HEK293 (cell line): ENCODE measurements around the gene ZNF862.
"Not testable (repeated sequence)": the region's sequence is repeated elsewhere in the genome, so short reads cannot be mapped to it uniquely, and the experiment has no call there.

ENCODE experiments used
- CTCF ChIA-PET: fragments of 350-600 bp; formaldehyde crosslinking; extraction: SDS; loops from one replicate; lab custom pipeline; 2021; ENCODE audit warnings: antibody characterized with exemption; lab: Yijun Ruan, JAX
- POLR2A ChIA-PET: fragments of 300-600 bp; formaldehyde crosslinking; extraction: SDS; loops from one replicate; lab custom pipeline; 2020; ENCODE audit warnings: antibody characterized with exemption, inconsistent platforms; lab: Yijun Ruan, JAX
- H3K27ac ChIP-seq: fragments of 200-500 bp; sonication (Bioruptor generic); 2 replicates; pipeline ENCODE4 v1.5.1; 2014; ENCODE audit warnings: low read depth, low read length, control low read depth, inconsistent platforms; ENCODE audit errors: extremely low read depth
- H3K36me3 ChIP-seq, 2 experiments: fragments of 200-500 bp in 1 of 2; sonication (Bioruptor generic) in 1 of 2; 1 replicate in 1 of 2; 2 replicates in 1 of 2; pipeline ENCODE4 v1.5.1; 2014 to 2017; ENCODE audit warnings: inconsistent platforms in 2 of 2, low read length in 2 of 2; ENCODE audit not compliant: control insufficient read depth in 2 of 2, insufficient read depth in 1 of 2
- H3K4me1 ChIP-seq: fragments of 200-500 bp; sonication (Bioruptor generic); 2 replicates; pipeline ENCODE4 v1.5.1; 2014; ENCODE audit warnings: mild to moderate bottlenecking, low read length, inconsistent platforms; ENCODE audit not compliant: control insufficient read depth, insufficient read depth
- H3K4me3 ChIP-seq: 2 replicates; pipeline ENCODE4 v1.5.1; 2011; ENCODE audit warnings: low read depth, mild to moderate bottlenecking, control low read depth, low read length, moderate library complexity
- H3K9me3 ChIP-seq: fragments of 200-500 bp; sonication (Bioruptor generic); 2 replicates; pipeline ENCODE4 v1.5.1; 2014; ENCODE audit warnings: low read depth, low read length, inconsistent platforms; ENCODE audit not compliant: control insufficient read depth, insufficient read depth
- ZFP41 ChIP-seq: fragments of 450-650 bp; formaldehyde crosslinking; IDR thresholded peaks from 2 replicates; pipeline ENCODE4 v1.5.1; 2016; ENCODE audit warnings: missing biosample characterization, missing genetic modification characterization, borderline replicate concordance
- ZNF394 ChIP-seq: fragments of 450-650 bp; formaldehyde crosslinking; IDR thresholded peaks from 2 replicates; pipeline ENCODE4 v1.5.1; 2016; ENCODE audit warnings: missing biosample characterization, missing genetic modification characterization, mild to moderate bottlenecking, moderate library complexity, borderline replicate concordance
- ZNF510 ChIP-seq: fragments of 450-650 bp; formaldehyde crosslinking; IDR thresholded peaks from 2 replicates; pipeline ENCODE4 v1.5.1; 2018; ENCODE audit warnings: mild to moderate bottlenecking, missing genetic modification characterization, missing biosample characterization; ENCODE audit not compliant: insufficient replicate concordance
- ZNF571 ChIP-seq: fragments of 450-650 bp; formaldehyde crosslinking; IDR thresholded peaks from 2 replicates; pipeline ENCODE4 v1.5.0; 2017; ENCODE audit warnings: missing biosample characterization, missing genetic modification characterization
- ZNF777 ChIP-seq: fragments of 450-650 bp; formaldehyde crosslinking; IDR thresholded peaks from 2 replicates; pipeline ENCODE4 v1.5.1; 2017; ENCODE audit warnings: missing biosample characterization, missing genetic modification characterization, borderline replicate concordance

The ZNF862 gene

DNA sequence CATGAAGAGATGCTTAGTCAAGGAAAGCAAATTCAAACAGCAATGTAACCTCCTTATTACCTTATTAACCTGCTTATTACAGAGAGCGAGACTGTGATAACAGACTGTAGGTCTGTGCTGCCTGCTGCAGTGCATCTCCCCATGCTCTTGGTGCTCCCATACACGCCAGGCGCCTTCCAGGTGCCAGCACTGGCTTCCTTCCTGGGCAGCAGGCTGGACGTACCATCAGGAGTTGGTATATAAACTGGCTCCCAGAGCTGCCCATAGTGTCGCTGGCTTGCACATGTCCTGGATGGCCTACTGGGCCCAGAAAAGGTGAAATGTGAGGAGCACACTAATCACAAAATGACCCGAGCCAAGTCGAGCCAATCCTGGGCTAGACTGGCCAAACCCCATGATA, 49.1 kb downstream of the ZNF862 start (continued):
- no peak for TF ChIP-seq ZNF777 (tag by site-specific recombination)
- TF ChIP-seq ZNF394 (tag by site-specific recombination): no peak
- no peak for TF ChIP-seq ZNF510 (tag by site-specific recombination)
- TF ChIP-seq ZFP41: no peak
- TF ChIP-seq ZNF571: no peak

DNA sequence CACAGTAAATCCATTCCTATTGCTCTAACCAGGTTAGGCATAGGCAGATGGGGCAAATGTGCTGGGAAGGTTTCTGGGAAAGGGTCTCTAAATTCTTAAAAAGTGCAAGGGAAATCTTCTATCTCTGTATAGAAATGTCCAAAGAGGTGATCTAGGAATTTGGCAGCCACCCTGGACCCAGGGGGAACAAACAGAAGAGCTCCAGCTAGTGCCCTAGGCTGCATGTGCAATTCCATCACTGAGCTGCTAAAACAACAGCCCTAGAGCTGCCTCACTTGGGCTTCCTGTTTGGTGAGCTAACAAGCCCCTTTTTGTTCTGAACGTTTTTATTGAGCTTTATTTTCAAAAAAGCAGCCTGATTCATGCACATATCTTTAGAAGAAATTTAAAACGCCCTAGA, 52.5 kb downstream of the ZNF862 start:
- H3K27ac ChIP-seq, H3K4me1 ChIP-seq, POLR2A ChIA-PET, H3K4me3 ChIP-seq, H3K36me3 ChIP-seq, H3K9me3 ChIP-seq, CTCF ChIA-PET: not testable (repeated sequence)

DNA sequence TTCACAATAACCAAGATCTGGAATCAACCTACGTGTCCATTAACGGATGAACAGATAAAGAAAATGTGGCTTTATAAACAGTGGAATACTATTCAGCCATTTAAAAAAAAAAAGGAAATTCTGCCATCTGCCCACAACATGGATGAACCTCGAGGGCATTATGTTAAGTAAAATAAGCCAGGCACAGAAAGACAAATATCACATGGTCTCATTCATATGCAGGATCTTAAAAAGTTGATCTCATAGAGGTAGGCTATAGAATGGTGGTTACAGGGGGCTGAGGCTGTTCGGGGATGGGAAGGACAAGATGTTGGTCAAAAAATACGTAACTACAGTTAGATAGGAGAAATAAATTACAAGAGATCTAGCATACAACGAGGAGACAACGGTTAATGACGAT, 56.8 kb downstream of the ZNF862 start:
- H3K4me3 ChIP-seq, H3K36me3 ChIP-seq, H3K9me3 ChIP-seq, CTCF ChIA-PET, H3K4me1 ChIP-seq, POLR2A ChIA-PET, H3K27ac ChIP-seq: not testable (repeated sequence)

DNA sequence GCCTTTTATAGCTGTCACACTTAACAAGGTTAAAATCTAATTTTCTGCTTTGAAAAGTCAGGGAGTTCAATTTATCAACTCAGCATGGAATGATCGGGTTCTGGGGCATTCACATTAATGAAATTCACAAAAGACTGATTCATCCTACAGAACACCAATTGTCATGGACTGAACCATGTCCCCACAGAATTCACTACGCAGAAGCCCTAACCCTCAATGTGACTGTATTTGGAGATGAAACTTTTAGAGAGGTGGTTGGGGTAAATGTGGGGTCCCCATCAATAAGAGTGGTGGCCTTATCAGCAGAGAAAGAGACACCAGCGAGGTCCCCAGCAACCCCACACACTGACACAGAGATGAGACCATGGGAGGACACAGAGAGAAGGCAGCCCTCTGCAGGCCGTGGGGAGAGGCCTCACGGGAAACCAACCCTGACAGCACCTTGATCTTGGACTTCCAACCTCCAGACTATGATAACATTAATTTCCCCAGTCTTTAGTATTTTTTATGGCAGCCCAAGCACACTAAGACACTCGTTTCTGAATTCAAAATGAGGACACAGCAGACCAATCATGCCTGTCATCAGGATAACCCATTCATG, 69.7 kb downstream of the ZNF862 start:
- CTCF ChIA-PET, H3K4me1 ChIP-seq, POLR2A ChIA-PET, H3K27ac ChIP-seq, H3K36me3 ChIP-seq, H3K9me3 ChIP-seq, H3K4me3 ChIP-seq: not testable (repeated sequence)

DNA sequence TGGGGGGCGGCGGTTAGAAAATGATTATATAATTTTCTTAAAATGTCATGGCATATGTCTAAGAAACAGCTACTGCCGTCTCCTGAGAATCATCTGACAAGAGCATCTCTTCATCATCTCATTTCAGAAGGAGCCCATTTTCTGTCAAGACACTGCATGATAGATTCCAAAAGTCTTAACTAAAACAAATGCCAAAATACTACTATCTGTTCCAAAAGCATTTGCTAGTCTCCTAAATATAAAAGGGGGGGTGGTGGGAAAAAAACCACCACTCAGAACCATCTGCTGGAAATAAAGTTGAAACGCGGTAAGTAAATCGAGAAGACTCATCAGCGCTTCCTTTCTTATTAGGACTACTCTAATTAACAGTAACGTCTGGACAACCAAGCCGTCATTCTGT, 72.0 kb downstream of the ZNF862 start:
- H3K4me3 ChIP-seq, H3K36me3 ChIP-seq, H3K27ac ChIP-seq, POLR2A ChIA-PET, H3K9me3 ChIP-seq, H3K4me1 ChIP-seq, CTCF ChIA-PET: not testable (repeated sequence)

DNA sequence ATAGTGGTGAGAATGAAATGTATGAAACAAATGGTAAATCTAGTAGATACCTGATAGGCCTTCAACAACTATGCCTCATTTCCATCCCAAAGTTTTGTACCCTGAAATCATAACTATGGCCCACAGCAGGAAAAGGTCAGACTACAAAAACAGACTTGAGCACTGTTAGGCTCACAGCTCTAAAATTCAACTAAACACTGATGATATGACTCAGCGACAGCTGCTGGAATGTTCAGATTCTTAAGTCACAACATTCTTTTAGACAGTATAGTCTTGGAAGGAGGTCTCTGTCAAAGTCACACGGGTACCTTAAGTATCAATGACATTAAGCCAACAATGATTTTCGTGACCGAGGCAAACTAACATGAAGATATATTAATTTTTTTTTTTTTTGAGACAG, 74.0 kb downstream of the ZNF862 start:
- POLR2A ChIA-PET, CTCF ChIA-PET, H3K9me3 ChIP-seq: not testable (repeated sequence)

More for the DNA sequence above, 74.0 kb downstream of the ZNF862 start:
- not testable (repeated sequence) for H3K27ac ChIP-seq, H3K36me3 ChIP-seq, H3K4me1 ChIP-seq, H3K4me3 ChIP-seq
